C4-2B (cell line): ENCODE results near the gene EIF4A2.

Experiments
- CTCF ChIP-seq: fragments of 450-650 bp; conservative IDR thresholded peaks from 2 replicates; pipeline ENCODE4 v1.5.1; 2017; ENCODE audit warnings: mild to moderate bottlenecking
- ZFX ChIP-seq: fragments of 450-650 bp; IDR thresholded peaks from 2 replicates; pipeline ENCODE4 v1.6.1; 2017

DNA sequence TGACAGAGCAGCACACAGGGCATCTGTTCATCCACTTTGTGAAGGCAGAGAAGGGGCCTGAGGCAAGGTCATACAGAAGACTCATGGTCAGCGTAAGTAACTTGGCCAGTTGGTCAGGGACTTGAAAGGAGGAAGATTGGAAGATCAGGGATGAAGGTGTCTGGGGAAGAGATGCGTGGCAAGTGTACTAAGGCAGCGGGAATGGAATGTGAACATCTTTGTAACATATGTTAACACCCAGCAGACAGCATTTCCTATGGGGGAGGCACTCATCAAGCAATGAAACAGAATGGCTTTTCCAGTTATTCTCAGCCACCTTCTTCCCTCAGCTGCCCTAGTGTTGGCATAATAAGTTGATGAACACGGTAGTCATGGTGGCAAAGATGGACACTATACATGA is 30.7 kb downstream of the EIF4A2 start:
- TF ChIP-seq CTCF (no peak), ZFX (no peak)
